H1 (cell line): ENCODE data around the gene ARSK. TPM values are rescaled to one million over a fixed set of nuclear protein-coding genes. Genes with fewer than 3 reads are reported as not detected.

Source experiments
- CTCF ChIA-PET: fragments of 300-600 bp; sonication (Branson Sonifier 250); formaldehyde crosslinking; loops from one replicate; lab custom pipeline; 2021; ENCODE audit not compliant: partially characterized antibody; lab: Charles Lee
- POLR2A ChIA-PET: fragments of 300-600 bp; sonication (Branson Sonifier 250); formaldehyde crosslinking; loops from one replicate; lab custom pipeline; 2021; ENCODE audit warnings: inconsistent platforms; ENCODE audit not compliant: partially characterized antibody; lab: Charles Lee
- DNase-seq, 2 experiments: peaks; one replicate each; pipeline versions ENCODE4 v3.0.0 to v3.0.0-alpha.2; 2010 to 2022; ENCODE audit warnings: low spot score in 2 of 2, low read depth in 1 of 2, mixed read lengths in 1 of 2
- FAIRE-seq: peaks from 2 replicates; lab custom pipeline; 2011; peaks lifted over from hg19 to GRCh38; lab: Jason Lieb, UNC
- H2AFZ ChIP-seq: 2 replicates; pipeline ENCODE4 v1.8.1; 2012; ENCODE audit warnings: low read length, inconsistent platforms
- H2AK5ac ChIP-seq: 2 replicates; pipeline ENCODE4 v1.6.1; 2013; ENCODE audit warnings: low read depth, low read length
- H2BK120ac ChIP-seq: replicated peaks from 2 replicates; pipeline ENCODE3; 2013; ENCODE audit warnings: low read depth, low read length, inconsistent platforms
- H2BK12ac ChIP-seq: 2 replicates; pipeline ENCODE4 v1.6.1; 2013; ENCODE audit warnings: low read depth, low read length
- H2BK15ac ChIP-seq: 2 replicates; pipeline ENCODE4 v1.6.1; 2013; ENCODE audit warnings: low read length
- H2BK20ac ChIP-seq: 2 replicates; pipeline ENCODE4 v1.6.1; 2013; ENCODE audit warnings: low read length
- H2BK5ac ChIP-seq: 2 replicates; pipeline ENCODE4 v1.6.1; 2013; ENCODE audit warnings: low read depth, low read length
- H3K14ac ChIP-seq: 2 replicates; pipeline ENCODE4 v1.6.1; 2013; ENCODE audit warnings: inconsistent platforms; ENCODE audit not compliant: insufficient read length
- H3K18ac ChIP-seq: 2 replicates; pipeline ENCODE4 v1.6.1; 2013; ENCODE audit warnings: low read length; ENCODE audit errors: extremely low read depth
- H3K23ac ChIP-seq: 2 replicates; pipeline ENCODE4 v1.6.1; 2013; ENCODE audit warnings: inconsistent platforms; ENCODE audit not compliant: insufficient read length
- H3K23me2 ChIP-seq: 2 replicates; pipeline ENCODE4 v1.6.1; 2013; ENCODE audit warnings: low read depth, low read length
- H3K27ac ChIP-seq: 2 replicates; pipeline ENCODE4 v1.6.1; 2011; ENCODE audit warnings: low read depth, low read length, inconsistent platforms
- H3K27me3 ChIP-seq, 4 experiments: replicated peaks in 1 of 4; 1 replicate in 1 of 4; 2 replicates in 3 of 4; pipeline versions ENCODE4 v1.6.1 to v1.8.1; 2011 to 2013; ENCODE audit warnings: low read length in 3 of 4, mild to moderate bottlenecking in 3 of 4, inconsistent platforms in 2 of 4, mixed read lengths in 2 of 4, moderate library complexity in 1 of 4; ENCODE audit not compliant: control insufficient read depth in 3 of 4, insufficient read depth in 3 of 4; ENCODE audit errors: extremely low read depth in 1 of 4
- H3K36me3 ChIP-seq, 4 experiments: 2 replicates each; pipeline versions ENCODE4 v1.6.1 to v1.8.1; 2011 to 2013; ENCODE audit warnings: mild to moderate bottlenecking in 4 of 4, low read length in 3 of 4, moderate library complexity in 2 of 4, control low read depth in 1 of 4, inconsistent platforms in 1 of 4; ENCODE audit not compliant: insufficient read depth in 4 of 4, control insufficient read depth in 2 of 4
- H3K4ac ChIP-seq: replicated peaks from 2 replicates; pipeline ENCODE3; 2013; ENCODE audit warnings: low read length, low read depth, mixed read lengths, inconsistent platforms; ENCODE audit not compliant: insufficient read length
- H3K4me1 ChIP-seq, 4 experiments: replicated peaks in 1 of 4; 1 replicate in 1 of 4; 2 replicates in 3 of 4; pipeline versions ENCODE4 v1.6.1 to v1.8.1; 2011 to 2013; ENCODE audit warnings: low read length in 3 of 4, inconsistent platforms in 2 of 4, mixed read lengths in 1 of 4; ENCODE audit not compliant: insufficient read depth in 4 of 4, control insufficient read depth in 3 of 4
- H3K4me2 ChIP-seq, 2 experiments: 2 replicates each; pipeline versions ENCODE4 v1.6.1 to v1.8.1; 2011 to 2013; ENCODE audit warnings: low read depth in 2 of 2, low read length in 2 of 2, control low read depth in 1 of 2, inconsistent platforms in 1 of 2, mild to moderate bottlenecking in 1 of 2; ENCODE audit not compliant: insufficient read depth in 1 of 2
- H3K4me3 ChIP-seq, 4 experiments: fragments of 200-600, 300-600 bp in 1 of 4; sonication (generic), shearing (Covaris generic), sonication (Bioruptor Twin) in 1 of 4; 2 replicates each; pipeline versions ENCODE4 v1.5.1 to v1.8.1; 2011 to 2016; ENCODE audit warnings: low read length in 4 of 4, low read depth in 3 of 4, control low read depth in 2 of 4, inconsistent platforms in 2 of 4, mild to moderate bottlenecking in 2 of 4, mixed read lengths in 1 of 4, moderate library complexity in 1 of 4; ENCODE audit not compliant: insufficient read depth in 2 of 4; ENCODE audit errors: extremely low read depth in 1 of 4
- H3K56ac ChIP-seq: replicated peaks from 2 replicates; pipeline ENCODE3; 2013; ENCODE audit warnings: low read depth, mild to moderate bottlenecking, mixed read lengths, low read length, inconsistent platforms; ENCODE audit not compliant: insufficient read length
- H3K79me1 ChIP-seq: 2 replicates; pipeline ENCODE4 v1.6.1; 2013; ENCODE audit warnings: low read depth, low read length, control low read depth
- H3K79me2 ChIP-seq, 2 experiments: 2 replicates each; pipeline versions ENCODE4 v1.6.1 to v1.8.1; 2012 to 2013; ENCODE audit warnings: low read length in 2 of 2, mild to moderate bottlenecking in 2 of 2, inconsistent platforms in 1 of 2; ENCODE audit not compliant: insufficient read depth in 2 of 2, control insufficient read depth in 1 of 2
- H3K9ac ChIP-seq, 4 experiments: replicated peaks in 1 of 4; 1 replicate in 1 of 4; 2 replicates in 3 of 4; pipeline versions ENCODE4 v1.6.1 to v1.8.1; 2011 to 2013; ENCODE audit warnings: low read depth in 3 of 4, low read length in 3 of 4, control low read depth in 2 of 4, mild to moderate bottlenecking in 2 of 4, moderate library complexity in 2 of 4, inconsistent platforms in 1 of 4; ENCODE audit errors: extremely low read depth in 1 of 4
- H3K9me3 ChIP-seq, 2 experiments: 2 replicates each; pipeline versions ENCODE4 v1.6.1 to v1.8.1; 2012 to 2013; ENCODE audit warnings: mild to moderate bottlenecking in 2 of 2, moderate library complexity in 2 of 2, control low read depth in 1 of 2, inconsistent platforms in 1 of 2, low read depth in 1 of 2, low read length in 1 of 2, mixed read lengths in 1 of 2; ENCODE audit not compliant: insufficient read depth in 2 of 2
- H4K20me1 ChIP-seq, 2 experiments: replicated peaks in 1 of 2; 2 replicates each; pipeline versions ENCODE3 to v1.8.1; 2011 to 2013; ENCODE audit warnings: inconsistent platforms in 2 of 2, low read length in 2 of 2, mild to moderate bottlenecking in 1 of 2; ENCODE audit not compliant: insufficient read depth in 2 of 2, control insufficient read depth in 1 of 2
- H4K5ac ChIP-seq: 2 replicates; pipeline ENCODE4 v1.6.1; 2013; ENCODE audit warnings: low read length, low read depth, mixed read lengths, inconsistent platforms; ENCODE audit not compliant: insufficient read length
- H4K8ac ChIP-seq: 2 replicates; pipeline ENCODE4 v1.8.0; 2013; ENCODE audit warnings: mild to moderate bottlenecking, moderate library complexity, low read length, inconsistent platforms; ENCODE audit not compliant: insufficient read depth; ENCODE audit errors: extremely low read depth
- H4K91ac ChIP-seq: replicated peaks from 2 replicates; pipeline ENCODE3; 2013; ENCODE audit warnings: low read length, mixed read lengths, inconsistent platforms; ENCODE audit not compliant: insufficient read length
- BACH1 ChIP-seq: IDR thresholded peaks from 2 replicates; pipeline ENCODE4 v1.6.1; 2012; ENCODE audit warnings: low read length, improper control_type of control experiment
- EZH2 ChIP-seq: fragments of 200-600 bp; sonication (generic); IDR thresholded peaks from 2 replicates; pipeline ENCODE4 v1.7.1; 2012; ENCODE audit warnings: low read depth, mild to moderate bottlenecking, moderate library complexity, low read length, inconsistent platforms; ENCODE audit not compliant: severe bottlenecking
- NRF1 ChIP-seq: IDR thresholded peaks from 2 replicates; pipeline ENCODE4 v1.6.1; 2011; ENCODE audit warnings: mild to moderate bottlenecking, low read depth, low read length, improper control_type of control experiment
- POLR2AphosphoS5 ChIP-seq: IDR thresholded peaks from 2 replicates; pipeline ENCODE4 v1.6.1; 2011; ENCODE audit warnings: low read depth, low read length
- SAP30 ChIP-seq: fragments of 300-600 bp; sonication (generic); IDR thresholded peaks from 2 replicates; pipeline ENCODE4 v1.7.1; 2012; ENCODE audit warnings: low read length, moderate library complexity, mild to moderate bottlenecking, inconsistent platforms; ENCODE audit not compliant: insufficient read depth, insufficient replicate concordance
- TEAD4 ChIP-seq: IDR thresholded peaks from 2 replicates; pipeline ENCODE4 v1.6.1; 2012; ENCODE audit warnings: low read depth, low read length, inconsistent platforms, mixed read lengths
- WGBS, 2 experiments: shearing (Covaris generic) in 1 of 2; methylation state at CpG; one replicate each; pipeline versions ENCODE4 v1.1.6 to v1.1.7; 2013 to 2015; ENCODE audit warnings: low lambda C conversion rate in 2 of 2, mixed read lengths in 2 of 2, inconsistent platforms in 1 of 2, low coverage in 1 of 2, missing lambda C conversion rate in 1 of 2; ENCODE audit not compliant: insufficient replicate concordance in 2 of 2, insufficient coverage in 1 of 2, insufficient read length in 1 of 2; ENCODE audit errors: extremely low coverage in 1 of 2, missing lambda C conversion rate in 1 of 2; 5-methylcytosine and 5-hydroxymethylcytosine counted together
- polyA plus RNA-seq, 7 experiments: library from polyadenylated mRNA; depleted of rRNA in 3 of 7; stranded (reverse) in 5 of 7; unstranded in 2 of 7; fragments of >200 nt in 5 of 7; fragments of 200-250 nt in 2 of 7; gene quantifications; 1 replicate in 5 of 7; 2 replicates in 1 of 7; 4 replicates in 1 of 7; pipeline versions ENCODE4 v1.2.1 to v1.2.3, GENCODE V29; 2011 to 2013; ENCODE audit warnings: missing spikeins in 2 of 7, mixed read lengths in 2 of 7
- total RNA-seq: library from RNA; stranded (reverse); fragmentation: NEBNext Ultra II Directional; extraction: Animal tissue kit (Norgen Biotek cat#: 25700); gene quantifications from 2 replicates; pipeline ENCODE4 v1.2.1, GENCODE V29; 2021

Gene ARSK
- total and polyA plus RNA-seq, 2 of the 8 experiments (the other 6 are each of a cell fraction or from before 2014, with no cell fraction given), result 8.4 to 14.1 TPM

DNA sequence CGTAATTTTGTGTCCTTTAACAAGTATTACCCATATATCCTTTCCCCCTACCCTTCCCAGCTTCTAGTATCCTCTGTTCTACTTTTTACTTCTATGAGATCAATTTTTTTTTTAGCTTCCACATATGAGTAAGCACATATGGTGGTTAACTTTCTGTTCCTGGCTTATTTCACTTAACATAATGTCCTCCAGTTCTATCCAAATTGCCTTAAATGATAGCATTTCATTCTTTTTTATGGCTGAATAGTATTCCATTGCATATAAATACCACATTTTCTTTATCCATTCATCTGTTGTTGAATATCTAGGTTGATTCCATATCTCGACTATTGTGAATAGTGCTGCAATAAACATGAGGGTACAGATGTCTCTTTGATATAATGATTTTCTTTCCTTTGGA, 36.5 kb upstream of the ARSK start:
- H4K91ac ChIP-seq, result no peak overlapping the region
- H3K79me1 ChIP-seq, result no peaks in the 10 kb centered on the region
- no peak overlapping the region for H3K14ac ChIP-seq
- no peak overlapping the region for H3K56ac ChIP-seq
- no peak overlapping the region for H2AK5ac ChIP-seq
- no peak overlapping the region for H3K4me2 ChIP-seq
- FAIRE-seq (no peak), DNase-seq (no peak)
- no peak overlapping the region for H3K23ac ChIP-seq
- H3K9ac ChIP-seq, result no peak overlapping the region
- no peak overlapping the region for H2BK120ac ChIP-seq
- no peaks in the 10 kb centered on the region for H3K9me3 ChIP-seq
- H4K5ac ChIP-seq, result no peak overlapping the region
- no peak overlapping the region for H4K8ac ChIP-seq
- H3K4ac ChIP-seq, result no peak overlapping the region
- CTCF ChIA-PET, result interaction anchor here (0.6 kb wide), 1 partner anchor 14 kb away, joined by 3 read pairs; no protein-coding TSS in a partner anchor
- POLR2A ChIA-PET, result no interaction called here
- no peaks in the 10 kb centered on the region for H4K20me1 ChIP-seq
- TF ChIP-seq TEAD4 (no peak), SAP30 (no peak), NRF1 (no peak), EZH2 (no peak), POLR2AphosphoS5 (no peak), BACH1 (no peak)
- H3K4me1 ChIP-seq, result no peaks in the 10 kb centered on the region
- no peak overlapping the region for H3K4me3 ChIP-seq
- H3K23me2 ChIP-seq, result no peaks in the 10 kb centered on the region
- H2BK20ac ChIP-seq, result no peak overlapping the region
- no peak overlapping the region for H2AFZ ChIP-seq
- 94% methylated on average over 2 of the region's 2 CpGs; no CpG with 5 or more reads in 1 of the 2 experiments for WGBS, 2 experiments
- peaks cover 0 to 1% (median 0%) of the 10 kb centered on the region in 4 experiments; a peak in 1 of 7 replicates for H3K27me3 ChIP-seq
- H2BK15ac ChIP-seq, result no peak overlapping the region
- no peaks in the 10 kb centered on the region for H3K79me2 ChIP-seq
- no peak overlapping the region for H2BK12ac ChIP-seq
- H2BK5ac ChIP-seq, result no peak overlapping the region
- H3K36me3 ChIP-seq, result peaks cover 0 to 69% (median 21%) of the 10 kb centered on the region in 4 experiments; a peak in 7 of 8 replicates
- H3K27ac ChIP-seq, result no peak overlapping the region
- H3K18ac ChIP-seq, result no peak overlapping the region
